T-cell (primary cell): Measurements from ENCODE around the gene MYRF. TPM values are rescaled to one million over a fixed set of nuclear protein-coding genes. Genes with fewer than 3 reads are reported as not detected.

ENCODE experiments used
- ATAC-seq, 4 experiments: fragments of 200-7000 bp in 3 of 4; fragments of 150-1000 bp in 1 of 4; cut with Tn5 transposase; replicated peaks in 1 of 4; 1 replicate in 3 of 4; 2 replicates in 1 of 4; pipeline ENCODE4 v1.10.0; 2021; ENCODE audit warnings: moderate library complexity in 3 of 4, mild to moderate bottlenecking in 2 of 4, moderate number of reproducible peaks in 1 of 4
- CTCF ChIA-PET, 2 donors: fragments of 300-600 bp; sonication (Branson Sonifier 250); formaldehyde crosslinking; loops; one replicate each; lab custom pipeline; 2022; ENCODE audit warnings: antibody characterized with exemption in 2 of 2; lab: Charles Lee
- POLR2A ChIA-PET, 2 donors: fragments of 300-600 bp; sonication (Branson Sonifier 250); formaldehyde crosslinking; loops; one replicate each; lab custom pipeline; 2022; ENCODE audit warnings: antibody characterized with exemption in 2 of 2; lab: Charles Lee
- DNase-seq, 35 experiments: peaks; one replicate each; pipeline versions ENCODE4 v3.0.0 to v3.0.0-alpha.2; 2013 to 2023
- H3K27ac ChIP-seq: one replicate; pipeline ENCODE4 v1.5.1; 2013; ENCODE audit warnings: low read length
- H3K27me3 ChIP-seq, 2 experiments: replicated peaks in 1 of 2; 1 replicate in 1 of 2; 2 replicates in 1 of 2; pipeline versions ENCODE4 v1.6.1 to v1.7.0; 2013; ENCODE audit warnings: low read length in 1 of 2, mixed read lengths in 1 of 2; ENCODE audit not compliant: control insufficient read depth in 2 of 2, insufficient read depth in 2 of 2; ENCODE audit errors: extremely low read depth in 1 of 2
- H3K36me3 ChIP-seq, 2 donors: 1 replicate in 1 of 2; 2 replicates in 1 of 2; pipeline versions ENCODE4 v1.6.1 to v1.7.0; 2013; ENCODE audit warnings: low read length in 1 of 2; ENCODE audit not compliant: control insufficient read depth in 2 of 2, insufficient read depth in 1 of 2; ENCODE audit errors: extremely low read depth in 1 of 2
- H3K4me1 ChIP-seq, 2 experiments: 1 replicate in 1 of 2; 2 replicates in 1 of 2; pipeline versions ENCODE4 v1.6.1 to v1.7.0; 2013; ENCODE audit warnings: low read length in 2 of 2, mixed read lengths in 1 of 2; ENCODE audit not compliant: insufficient read depth in 2 of 2, control insufficient read depth in 1 of 2; ENCODE audit errors: extremely low read depth in 1 of 2
- H3K4me3 ChIP-seq, 2 donors: 1 replicate in 1 of 2; 2 replicates in 1 of 2; pipeline versions ENCODE4 v1.5.1 to v1.7.0; 2013; ENCODE audit warnings: mild to moderate bottlenecking in 2 of 2, low read length in 1 of 2, moderate library complexity in 1 of 2; ENCODE audit not compliant: control insufficient read depth in 1 of 2; ENCODE audit errors: extremely low read depth in 1 of 2
- H3K9me3 ChIP-seq: 2 replicates; pipeline ENCODE4 v1.7.0; 2013
- H3K27ac Mint-ChIP-seq, 2 donors: one replicate each; pipeline ENCODE4 v1.8.0; 2020 to 2021; ENCODE audit warnings: mild to moderate bottlenecking in 2 of 2, mixed read lengths in 2 of 2
- H3K27me3 Mint-ChIP-seq, 2 donors: one replicate each; pipeline ENCODE4 v1.8.0; 2021 to 2022; ENCODE audit warnings: mixed read lengths in 2 of 2
- H3K36me3 Mint-ChIP-seq: one replicate; pipeline ENCODE4 v1.8.0; 2021; ENCODE audit warnings: mixed read lengths
- H3K4me1 Mint-ChIP-seq, 3 donors: one replicate each; pipeline ENCODE4 v1.8.0; 2020 to 2022; ENCODE audit warnings: mixed read lengths in 3 of 3, mild to moderate bottlenecking in 1 of 3
- H3K4me3 Mint-ChIP-seq, 3 donors: one replicate each; pipeline ENCODE4 v1.8.0; 2020 to 2022; ENCODE audit warnings: mild to moderate bottlenecking in 3 of 3, mixed read lengths in 3 of 3, moderate library complexity in 3 of 3
- H3K9me3 Mint-ChIP-seq, 3 donors: one replicate each; pipeline ENCODE4 v1.8.0; 2020 to 2022; ENCODE audit warnings: mixed read lengths in 3 of 3
- WGBS: methylation state at CpG from one replicate; pipeline ENCODE4 v1.1.5; 2013; ENCODE audit warnings: missing lambda C conversion rate; ENCODE audit not compliant: insufficient coverage; 5-methylcytosine and 5-hydroxymethylcytosine counted together
- total RNA-seq, 35 experiments: library from RNA in 6 of 35; stranded (reverse) in 6 of 35; fragments of 120-200 nt in 1 of 35; gene quantifications; one replicate each; pipeline versions ENCODE4 v1.2.1 to v1.2.4 and lab custom pipeline; 2013 to 2026

Gene MYRF
- total RNA-seq, 5 donors from 2014 or later (not counting 1 experiment from before 2014, with no cell fraction given), result 0.95 to 4.9 (median 1.5) TPM

DNA sequence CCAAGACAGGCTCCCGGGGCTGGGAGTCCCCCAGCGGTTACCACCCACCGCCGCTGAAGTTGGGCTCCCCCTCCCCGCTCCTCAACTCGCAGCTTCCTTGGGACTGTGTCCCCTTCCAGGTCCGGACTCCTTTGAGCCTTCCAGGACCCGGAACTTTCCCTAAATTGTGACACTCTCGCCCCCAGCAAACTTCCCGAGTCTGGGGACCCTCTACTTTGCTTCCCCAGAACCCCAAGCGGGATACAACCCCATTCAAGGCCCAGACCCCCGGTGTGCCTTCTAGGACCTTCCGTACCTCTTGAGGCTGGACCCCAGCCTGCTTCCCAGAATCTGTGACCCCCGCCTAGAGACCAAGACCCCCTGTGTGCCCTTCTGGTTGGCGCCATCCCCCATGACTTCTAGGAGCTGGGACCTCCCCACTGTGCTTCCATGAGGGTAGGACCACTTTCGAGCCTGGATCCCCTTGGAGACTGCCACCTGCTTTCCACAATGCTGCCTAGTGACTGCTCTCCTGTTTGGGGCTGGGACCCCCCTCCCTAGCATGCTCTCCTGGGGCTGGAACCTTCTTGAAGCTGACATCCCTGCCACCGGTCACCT is 587 bp downstream of the MYRF start:
- peak overlapping the region; percentile 61 to 78 (median 65) for H3K4me3 Mint-ChIP-seq
- Histone ChIP-seq H3K36me3 (no peaks in the 10 kb centered on the region), H3K4me3 (peak overlapping the region in 1 of 2 donors; percentile 39), H3K27ac (no peak overlapping the region), H3K9me3 (no peaks in the 10 kb centered on the region), H3K27me3 (peaks cover 0 to 59% of the 10 kb centered on the region in 2 experiments), H3K4me1 (peaks cover 0 to 27% of the 10 kb centered on the region in 2 experiments)
- CTCF ChIA-PET, result no interaction called here
- no peaks in the 10 kb centered on the region for H3K36me3 Mint-ChIP-seq
- no peaks in the 10 kb centered on the region for H3K9me3 Mint-ChIP-seq
- peak in 2 of 4 experiments; percentile 6 for ATAC-seq
- peak in 1 of 35 experiments; percentile 3 for DNase-seq
- H3K27ac Mint-ChIP-seq, result no peak overlapping the region
- peaks cover 5 to 29% (median 27%) of the 10 kb centered on the region in 3 donors for H3K4me1 Mint-ChIP-seq
- peaks cover 21 to 37% of the 10 kb centered on the region in 2 donors for H3K27me3 Mint-ChIP-seq
- WGBS, result 44% methylated on average over 17 of the region's 17 CpGs
- POLR2A ChIA-PET, result interaction anchor here in 1 of 2 donors (0.6 kb wide), 1 partner anchor 38 kb away, joined by 5 read pairs; no protein-coding TSS in a partner anchor

- H3K4me1 Mint-ChIP-seq, result peaks cover 5 to 29% (median 27%) of the 10 kb centered on the region in 3 donors
- Histone ChIP-seq H3K4me1 (peaks cover 0 to 27% of the 10 kb centered on the region in 2 experiments), H3K27ac (no peak overlapping the region), H3K36me3 (no peaks in the 10 kb centered on the region), H3K9me3 (no peaks in the 10 kb centered on the region), H3K27me3 (peaks cover 0 to 53% of the 10 kb centered on the region in 2 experiments), H3K4me3 (no peak overlapping the region)
- peaks cover 21 to 37% of the 10 kb centered on the region in 2 donors for H3K27me3 Mint-ChIP-seq
- CTCF ChIA-PET, result no interaction called here
- ATAC-seq, result no peak
- H3K9me3 Mint-ChIP-seq, result no peaks in the 10 kb centered on the region
- WGBS, result no CpG with 5 or more reads among the region's 5 CpGs
- peak overlapping the region; percentile 61 to 78 (median 65) for H3K4me3 Mint-ChIP-seq
- POLR2A ChIA-PET, result interaction anchor here in 1 of 2 donors (0.6 kb wide), 1 partner anchor 37 kb away, joined by 5 read pairs; no protein-coding TSS in a partner anchor
- DNase-seq, result no peak
- no peaks in the 10 kb centered on the region for H3K36me3 Mint-ChIP-seq
- no peak overlapping the region for H3K27ac Mint-ChIP-seq
Observed at GRCh38 chr11:61753672-61754071, 1.2 kb downstream of the MYRF start.

DNA sequence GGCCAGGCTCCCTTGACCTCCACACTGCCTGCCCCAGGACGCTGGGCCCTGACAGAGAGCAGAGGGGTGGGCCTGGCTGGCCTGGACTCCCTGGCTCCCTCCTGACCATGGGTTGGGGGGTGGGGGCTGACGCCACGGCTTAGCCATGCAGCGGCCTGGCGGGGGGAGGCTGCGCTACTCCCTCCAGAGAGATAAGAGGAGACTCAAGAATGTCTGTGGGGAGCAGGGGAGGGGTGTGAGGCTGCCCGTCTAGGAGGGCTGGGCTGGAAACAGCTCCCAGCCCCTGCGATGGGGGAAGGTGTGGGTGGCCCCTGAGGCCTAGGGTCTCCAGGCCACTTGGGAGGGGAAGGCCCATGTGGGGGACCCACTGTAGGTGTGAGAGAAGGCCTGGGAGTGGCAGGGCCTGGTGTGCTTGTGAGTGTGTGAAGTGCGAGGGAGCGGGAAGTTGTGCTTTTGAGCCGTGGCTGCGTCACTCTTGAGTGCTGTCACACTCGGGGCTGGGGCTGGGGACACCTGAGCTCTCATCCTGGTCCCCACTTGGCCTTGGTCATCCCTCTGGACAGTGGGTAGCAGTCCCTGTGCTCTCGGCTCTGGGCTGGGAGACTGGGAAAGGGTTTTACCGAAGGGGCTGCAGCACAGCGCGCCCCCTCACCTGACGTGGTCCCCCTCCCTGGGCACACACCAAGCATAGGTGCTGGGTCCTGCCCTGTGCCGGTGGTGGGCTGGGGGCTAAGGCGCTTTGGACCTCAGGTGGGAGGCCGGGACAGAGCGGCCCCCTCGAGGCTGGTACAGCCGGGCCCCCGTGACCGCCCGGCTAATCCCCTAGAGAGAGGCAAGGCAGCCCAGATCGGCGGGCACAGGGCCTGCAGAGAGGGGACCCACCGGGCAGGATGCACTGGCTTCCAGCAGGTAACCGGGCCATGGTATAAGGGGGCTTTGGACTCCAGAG is 2.4 kb downstream of the MYRF start:
- no peaks in the 10 kb centered on the region for H3K9me3 Mint-ChIP-seq
- Histone ChIP-seq H3K4me1 (peaks cover 0 to 27% of the 10 kb centered on the region in 2 experiments), H3K27ac (no peak overlapping the region), H3K36me3 (no peaks in the 10 kb centered on the region), H3K27me3 (peaks cover 0 to 41% of the 10 kb centered on the region in 2 experiments), H3K4me3 (no peak overlapping the region), H3K9me3 (no peaks in the 10 kb centered on the region)
- POLR2A ChIA-PET, result no interaction called here
- CTCF ChIA-PET, result no interaction called here
- no peak overlapping the region for H3K4me3 Mint-ChIP-seq
- H3K4me1 Mint-ChIP-seq, result peaks cover 5 to 29% (median 27%) of the 10 kb centered on the region in 3 donors
- no peak for ATAC-seq
- H3K27me3 Mint-ChIP-seq, result peaks cover 16 to 30% of the 10 kb centered on the region in 2 donors
- H3K36me3 Mint-ChIP-seq, result no peaks in the 10 kb centered on the region
- WGBS, result 88% methylated on average over 20 of the region's 31 CpGs
- H3K27ac Mint-ChIP-seq, result no peak overlapping the region
- DNase-seq, result no peak

GRCh38 chr11:61756147-61756451 is 3.7 kb downstream of the MYRF start:
- POLR2A ChIA-PET, result no interaction called here
- Histone ChIP-seq H3K27ac (no peak overlapping the region), H3K36me3 (no peaks in the 10 kb centered on the region), H3K4me1 (peaks cover 0 to 27% of the 10 kb centered on the region in 2 experiments), H3K9me3 (no peaks in the 10 kb centered on the region), H3K4me3 (no peak overlapping the region), H3K27me3 (peaks cover 0 to 32% of the 10 kb centered on the region in 2 experiments)
- H3K4me1 Mint-ChIP-seq, result peaks cover 5 to 29% (median 24%) of the 10 kb centered on the region in 3 donors
- no peaks in the 10 kb centered on the region for H3K36me3 Mint-ChIP-seq
- no peak overlapping the region for H3K4me3 Mint-ChIP-seq
- DNase-seq, result no peak
- H3K27ac Mint-ChIP-seq, result peak overlapping the region; percentile 30 to 36
- CTCF ChIA-PET, result no interaction called here
- no peak for ATAC-seq
- WGBS, result 49% methylated on average over 2 of the region's 4 CpGs
- no peaks in the 10 kb centered on the region for H3K9me3 Mint-ChIP-seq
- peaks cover 10 to 25% of the 10 kb centered on the region in 2 donors for H3K27me3 Mint-ChIP-seq

GRCh38 chr11:61756452-61757212 is 4.2 kb downstream of the MYRF start:
- Histone ChIP-seq H3K36me3 (no peaks in the 10 kb centered on the region), H3K4me3 (no peak overlapping the region), H3K27ac (no peak overlapping the region), H3K4me1 (peaks cover 0 to 27% of the 10 kb centered on the region in 2 experiments), H3K27me3 (peaks cover 0 to 30% of the 10 kb centered on the region in 2 experiments), H3K9me3 (no peaks in the 10 kb centered on the region)
- ChIA-PET POLR2A (no interaction called here), CTCF (no interaction called here)
- Mint-ChIP-seq H3K4me3 (no peak overlapping the region), H3K4me1 (peaks cover 5 to 27% (median 22%) of the 10 kb centered on the region in 3 donors), H3K9me3 (no peaks in the 10 kb centered on the region), H3K36me3 (no peaks in the 10 kb centered on the region), H3K27ac (peak overlapping the region; percentile 30 to 36), H3K27me3 (peaks cover 9 to 21% of the 10 kb centered on the region in 2 donors)
- 51% methylated on average over 3 of the region's 9 CpGs for WGBS
- ATAC-seq, result peak in 2 of 4 experiments; percentile 49 to 80
- DNase-seq, result peak in 4 of 35 experiments; percentile 5 to 55 (median 18)
